ENCODE results near the gene DNAJB5. TPM values are rescaled to one million over a fixed set of nuclear protein-coding genes. Genes with fewer than 3 reads are reported as not detected.

Gene DNAJB5
- total and polyA plus RNA-seq, 9 of the 15 experiments (the other 6 are each of a cell fraction or from before 2014, with no cell fraction given), result 0.15 to 7.4 (median 3.7) TPM

DNA sequence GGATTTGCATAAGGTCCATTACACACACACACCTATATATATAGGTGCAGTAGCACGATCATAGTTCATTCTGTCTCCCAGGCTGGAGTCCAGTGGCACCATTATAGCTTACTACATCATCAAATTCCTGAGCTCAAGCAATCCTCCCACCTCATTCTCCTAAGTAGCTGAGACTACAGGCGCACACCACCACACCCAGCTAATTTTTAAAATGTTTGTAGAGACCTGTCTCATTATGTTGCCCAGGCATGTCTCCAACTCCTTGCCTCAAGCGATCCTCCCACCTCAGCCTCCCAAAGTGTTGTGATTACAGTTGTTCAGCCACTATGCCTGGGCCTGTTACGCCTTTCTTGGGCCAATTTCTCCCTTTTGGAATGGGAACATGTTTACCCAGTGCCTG is 39.7 kb downstream of the DNAJB5 start:
- 87% methylated on average over 4 of the region's 4 CpGs for WGBS (ENCODE audit: insufficient coverage, low coverage, missing lambda C conversion rate)
- no peaks in the 10 kb centered on the region for H3K79me2 ChIP-seq (ENCODE audit: control insufficient read depth, insufficient read depth, low read length)
- peaks cover 5 to 26% of the 10 kb centered on the region in 2 experiments; a peak in 4 of 5 replicates for H3K4me1 ChIP-seq (replicated peaks in 1 of 2; ENCODE audit: control insufficient read depth in 2 of 2, insufficient read depth in 2 of 2, low read length in 2 of 2)
- H3K4me2 ChIP-seq (ENCODE audit: insufficient read depth, low read length), result no peak overlapping the region
- intact Hi-C loops (cut with micrococcal nuclease), result no loop called here
- in situ Hi-C loops (cut with MboI), result no loop called here
- no peak for DNase-seq (ENCODE audit: extremely low read depth in 1 of 4, low spot score in 3 of 4)
- BruUV-seq (replicated peaks), result no TSS peak
- no peaks in the 10 kb centered on the region for H4K20me1 ChIP-seq (replicated peaks; ENCODE audit: control insufficient read depth, insufficient read depth, low read length)
- no peaks in the 10 kb centered on the region for H3K9me3 ChIP-seq (replicated peaks; ENCODE audit: control insufficient read depth, insufficient read depth, low read depth, low read length)
- no peak overlapping the region for H2AFZ ChIP-seq (ENCODE audit: low read depth, low read length)
- no peaks in the 10 kb centered on the region for H3K27me3 ChIP-seq (ENCODE audit: control insufficient read depth in 2 of 2, insufficient read depth in 2 of 2, low read length in 2 of 2)
- CTCF ChIA-PET (ENCODE audit: low intra/inter-chr PET ratio), result no interaction called here
- no peak for FAIRE-seq
- no peak overlapping the region for H3K27ac ChIP-seq (ENCODE audit: extremely low read depth, low read depth, low read length)
- H3K9ac ChIP-seq (ENCODE audit: insufficient read depth in 1 of 2, low read depth in 2 of 2, low read length in 2 of 2), result no peak overlapping the region
- POLR2A ChIA-PET, result interaction anchor here (1.0 kb wide), 1 partner anchor 14 kb away, joined by 3 read pairs; no protein-coding TSS in a partner anchor
- H3K4me3 ChIP-seq, result no peak overlapping the region
- ATAC-seq, result no peak
- no peak for TF ChIP-seq TCF7 (IDR thresholded peaks at IDR 0.05; ENCODE audit: borderline replicate concordance)
- TF ChIP-seq RFX5 (IDR thresholded peaks at IDR 0.05; ENCODE audit: low read depth, low read length), result no peak
- TF ChIP-seq CBX1 (IDR thresholded peaks at IDR 0.05; ENCODE audit: low read depth), result no peak
- no peak for TF ChIP-seq MYNN (IDR thresholded peaks at IDR 0.05)
- no peak for TF ChIP-seq MYNN (CRISPR knock-in tag; IDR thresholded peaks at IDR 0.05)
- no peak for TF ChIP-seq MBD1 (CRISPR knock-in tag; IDR thresholded peaks at IDR 0.05)
- no peak for TF ChIP-seq NFATC3 (IDR thresholded peaks at IDR 0.05)
- no peak for TF ChIP-seq SP2 (IDR thresholded peaks at IDR 0.05; ENCODE audit: extremely low read depth, low read depth, low read length, poor library complexity, severe bottlenecking)
- H3K36me3 ChIP-seq (ENCODE audit: control insufficient read depth, insufficient read depth, low read length), result no peaks in the 10 kb centered on the region; the same call in 2 of the 3 replicates
- no peaks in the 10 kb centered on the region for H3K9me1 ChIP-seq (ENCODE audit: control insufficient read depth, insufficient read depth, low read length)
